Activated CD8-positive, alpha-beta T cell treated with anti-CD3 and anti-CD28 coated beads for 36 hours (primary cell): ENCODE measurements around the gene CFAP97D2. TPM values are rescaled to one million over a fixed set of nuclear protein-coding genes. Genes with fewer than 3 reads are reported as not detected.

Source experiments
- ATAC-seq: fragments of 200-7000 bp; cut with Tn5 transposase; one replicate; pipeline ENCODE4 v1.10.0; 2021; ENCODE audit warnings: mild to moderate bottlenecking, moderate library complexity
- CTCF ChIA-PET: fragments of 350-600 bp; sonication (Branson Sonifier 250); formaldehyde crosslinking; loops from one replicate; lab custom pipeline; 2021; ENCODE audit warnings: antibody characterized with exemption; lab: Charles Lee
- POLR2A ChIA-PET: fragments of 350-600 bp; sonication (Branson Sonifier 250); formaldehyde crosslinking; loops from one replicate; lab custom pipeline; 2021; ENCODE audit warnings: antibody characterized with exemption; lab: Charles Lee
- DNase-seq: peaks from one replicate; pipeline ENCODE4 v3.0.0-alpha.2; 2020
- H3K27ac Mint-ChIP-seq: one replicate; pipeline ENCODE4 v1.8.0; 2021; ENCODE audit warnings: mild to moderate bottlenecking, mixed read lengths
- H3K27me3 Mint-ChIP-seq: one replicate; pipeline ENCODE4 v1.8.0; 2021; ENCODE audit warnings: mixed read lengths
- H3K36me3 Mint-ChIP-seq: one replicate; pipeline ENCODE4 v1.8.0; 2021; ENCODE audit warnings: low read depth, mixed read lengths
- H3K4me1 Mint-ChIP-seq: one replicate; pipeline ENCODE4 v1.8.0; 2021; ENCODE audit warnings: low read depth, mixed read lengths
- H3K4me3 Mint-ChIP-seq: one replicate; pipeline ENCODE4 v1.8.0; 2021; ENCODE audit warnings: mild to moderate bottlenecking, moderate library complexity, mixed read lengths
- H3K9me3 Mint-ChIP-seq: one replicate; pipeline ENCODE4 v1.8.0; 2021; ENCODE audit warnings: mixed read lengths
- CTCF ChIP-seq: fragments of 200-600 bp; IDR thresholded peaks from one replicate; pipeline ENCODE4 v1.8.0; 2022; ENCODE audit warnings: antibody characterized with exemption, mild to moderate bottlenecking
- intact Hi-C: fragments of 100-400 bp; cut with micrococcal nuclease; formaldehyde crosslinking; loops from one replicate; pipeline ENCODE4 v1.10.0; 2022
- total RNA-seq, 2 experiments: library from RNA; stranded (reverse); gene quantifications; one replicate each; pipeline ENCODE4 v1.2.3, GENCODE V29; 2021

CFAP97D2 gene
- total RNA-seq, 2 experiments from 2014 or later, result not detected

- CTCF ChIA-PET, result no interaction called here
- Mint-ChIP-seq H3K27ac (peak overlapping the region; percentile 94), H3K4me3 (peak overlapping the region; percentile 91), H3K9me3 (no peaks in the 10 kb centered on the region), H3K4me1 (peaks cover 42% of the 10 kb centered on the region), H3K27me3 (no peaks in the 10 kb centered on the region), H3K36me3 (peaks cover 29% of the 10 kb centered on the region)
- no peak for DNase-seq
- POLR2A ChIA-PET, result no interaction called here
- ATAC-seq, result no peak
- intact Hi-C loops, result no loop called here
- TF ChIP-seq CTCF, result no peak
Measured at GRCh38 chr13:114234266-114234644, 55.2 kb downstream of the CFAP97D2 start.

- Mint-ChIP-seq H3K27ac (peak within 1 kb of the TSS; percentile 94), H3K27me3 (no peaks in the 10 kb centered on the region), H3K36me3 (peaks cover 33% of the 10 kb centered on the region), H3K9me3 (no peaks in the 10 kb centered on the region), H3K4me1 (peaks cover 42% of the 10 kb centered on the region), H3K4me3 (peak within 1 kb of the TSS; percentile 91)
- DNase-seq, result peak; percentile 94
- TF ChIP-seq CTCF, result peak; percentile 25
- ChIA-PET POLR2A (interaction anchor here (0.7 to 2.2 kb wide), 4 partner anchors 15 to 124 kb away, joined by 3 to 8 read pairs (median 3); no protein-coding TSS in a partner anchor), CTCF (interaction anchor here (2.5 kb wide), 1 partner anchor 8 kb away, joined by 12 read pairs; no protein-coding TSS in a partner anchor)
- peak; percentile 89 for ATAC-seq
- intact Hi-C loops, result no loop called here
Measured at GRCh38 chr13:114234645-114235421, 55.8 kb downstream of the CFAP97D2 start, which contains the start of gene CDC16. Gene CDC16 (plus strand): TSS chr13:114234897. CDS start chr13:114235085, 188 bp downstream.

GRCh38 chr13:114235697-114236096 is 56.6 kb downstream of the CFAP97D2 start:
- peak overlapping the region; percentile 89 for H3K27ac Mint-ChIP-seq
- H3K4me1 Mint-ChIP-seq, result peaks cover 36% of the 10 kb centered on the region
- H3K4me3 Mint-ChIP-seq, result peak overlapping the region; percentile 91
- no peaks in the 10 kb centered on the region for H3K9me3 Mint-ChIP-seq
- peaks cover 34% of the 10 kb centered on the region for H3K36me3 Mint-ChIP-seq
- intact Hi-C loops, result no loop called here
- ChIA-PET POLR2A (interaction anchor here (0.7 to 2.2 kb wide), 7 partner anchors 13 to 124 kb away, joined by 3 to 8 read pairs (median 3); no protein-coding TSS in a partner anchor), CTCF (interaction anchor here (2.5 kb wide), 1 partner anchor 9 kb away, joined by 12 read pairs; no protein-coding TSS in a partner anchor)
- DNase-seq (no peak), ATAC-seq (no peak)
- TF ChIP-seq CTCF, result no peak
- no peaks in the 10 kb centered on the region for H3K27me3 Mint-ChIP-seq

GRCh38 chr13:114236227-114236626 is 57.2 kb downstream of the CFAP97D2 start:
- Mint-ChIP-seq H3K4me3 (peak overlapping the region; percentile 91), H3K27ac (peak overlapping the region; percentile 89), H3K9me3 (no peaks in the 10 kb centered on the region), H3K36me3 (peaks cover 37% of the 10 kb centered on the region), H3K4me1 (peaks cover 37% of the 10 kb centered on the region), H3K27me3 (no peaks in the 10 kb centered on the region)
- TF ChIP-seq CTCF, result no peak
- no peak for ATAC-seq
- intact Hi-C loops, result no loop called here
- ChIA-PET POLR2A (interaction anchor here (0.8 to 2.2 kb wide), 6 partner anchors 13 to 125 kb away, joined by 3 to 8 read pairs (median 4); no protein-coding TSS in a partner anchor), CTCF (interaction anchor here (1.5 to 2.5 kb wide), 2 partner anchors 10 to 12 kb away, joined by 4 to 12 read pairs; no protein-coding TSS in a partner anchor)
- no peak for DNase-seq
